NB4 (cell line): ENCODE results near the gene PCSK7.

Experiments used
- CTCF ChIP-seq: IDR thresholded peaks from one replicate; pipeline ENCODE4 v1.5.1; 2012; ENCODE audit warnings: low read depth, low read length
- MYC ChIP-seq: IDR thresholded peaks from 2 replicates; pipeline ENCODE4 v1.6.1; 2011; ENCODE audit warnings: low read depth, low read length
- POLR2A ChIP-seq: IDR thresholded peaks from 2 replicates; pipeline ENCODE4 v1.6.1; 2011; ENCODE audit warnings: mild to moderate bottlenecking; ENCODE audit not compliant: insufficient read length; ENCODE audit errors: extremely low read depth
- TF ChIP-seq, protein P1 (sequence below): IDR thresholded peaks from 2 replicates; pipeline ENCODE4 v1.6.1; 2011; ENCODE audit warnings: low read depth, low read length

DNA sequence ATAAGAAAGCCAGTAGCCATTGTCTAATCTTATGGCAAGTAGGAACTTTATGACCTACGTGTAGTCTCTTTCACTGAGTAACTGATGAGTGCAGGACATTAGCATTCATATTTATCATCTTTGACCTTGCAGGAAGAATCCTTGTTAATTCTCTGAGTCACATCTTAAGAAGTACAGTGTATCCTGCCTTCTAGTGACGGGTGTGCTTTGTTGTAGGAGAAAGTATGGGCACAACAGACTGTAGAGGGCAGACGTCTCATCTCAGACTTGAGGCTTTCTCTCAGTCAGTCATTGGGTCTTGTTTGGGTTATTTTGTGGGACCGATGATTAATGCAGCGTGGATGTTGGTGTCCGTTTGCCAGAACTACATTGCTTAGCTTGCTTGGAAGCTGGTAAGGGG is 7.4 kb upstream of the PCSK7 start:
- TF ChIP-seq CTCF (no peak), MYC (no peak), POLR2A (no peak)
- TF ChIP-seq, protein P1, sequence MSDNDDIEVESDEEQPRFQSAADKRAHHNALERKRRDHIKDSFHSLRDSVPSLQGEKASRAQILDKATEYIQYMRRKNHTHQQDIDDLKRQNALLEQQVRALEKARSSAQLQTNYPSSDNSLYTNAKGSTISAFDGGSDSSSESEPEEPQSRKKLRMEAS, result no peak
